ENCODE results near the gene FAM114A1.
A peak's percentile ranks its signal among the peaks of the same experiment; 100 is the strongest.

Gene FAM114A1

GRCh38 chr4:38994135-38994534, 126.5 kb downstream of the FAM114A1 start:
- no peak for TF ChIP-seq CTCF (conservative IDR thresholded peaks at IDR 0.05)
- peak overlapping the region; percentile 73; the same call in 1 of the 2 replicates for H3K27ac ChIP-seq

Measured in VCaP (cell line).